NOMO-1 (cell line): ENCODE results near the gene BPIFB2.
"Not testable (repeated sequence)": the region's sequence is repeated elsewhere in the genome, so short reads cannot be mapped to it uniquely, and the experiment has no call there.

Experiments
- DNase-seq, 2 experiments: peaks; one replicate each; lab custom pipeline; 2025; ENCODE audit not compliant: unreplicated experiment in 2 of 2; lab: John Stamatoyannopoulos, UW

The BPIFB2 gene

DNA sequence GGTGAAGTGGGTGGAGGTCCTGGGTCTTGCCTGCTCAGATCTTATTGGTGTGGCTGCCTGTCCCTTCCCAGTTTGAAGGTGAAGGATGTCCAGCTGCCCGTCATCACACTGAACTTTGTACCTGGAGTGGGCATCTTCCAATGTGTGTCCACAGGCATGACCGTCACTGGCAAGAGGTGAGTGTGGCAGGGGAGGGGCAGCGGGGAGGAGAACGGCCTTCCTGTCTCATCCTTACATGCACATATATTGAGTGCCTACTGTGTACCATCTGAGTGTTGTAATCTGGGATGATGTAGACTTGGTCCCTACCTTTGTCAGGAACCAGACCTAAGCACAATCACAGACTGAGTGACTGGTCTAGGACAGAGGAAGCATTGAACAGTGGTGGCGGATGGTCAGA lies 26.6 kb downstream of the BPIFB2 start:
- DNase-seq = no peak

DNA sequence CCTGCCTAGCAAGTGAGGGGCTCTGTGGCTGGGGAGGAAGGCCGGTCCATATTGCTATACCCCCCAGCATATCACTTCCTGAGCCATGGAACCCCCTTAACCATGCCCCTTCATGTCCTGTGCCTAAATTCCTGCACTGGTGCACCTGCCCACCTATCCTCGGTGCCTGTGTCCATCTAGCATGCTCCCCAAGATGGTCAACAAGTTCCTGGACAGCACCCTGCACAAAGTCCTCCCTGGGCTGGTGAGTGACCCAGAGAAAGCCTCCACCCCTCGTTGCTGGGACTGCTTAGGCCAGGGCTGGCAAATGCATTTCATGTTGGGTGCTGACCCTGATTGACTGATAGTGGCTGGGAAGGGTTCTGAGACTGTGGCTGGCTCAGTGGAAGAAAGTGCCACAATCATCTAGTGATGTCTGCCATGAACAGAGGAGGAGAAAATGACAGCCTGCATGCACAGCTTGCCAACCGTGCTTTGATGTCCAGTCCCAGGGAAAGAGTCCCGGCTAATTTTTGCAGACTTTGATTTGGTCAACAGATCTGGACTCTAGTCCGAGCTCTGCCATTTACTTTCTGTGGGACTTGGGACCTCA lies 27.5 kb downstream of the BPIFB2 start:
- DNase-seq = no peak

DNA sequence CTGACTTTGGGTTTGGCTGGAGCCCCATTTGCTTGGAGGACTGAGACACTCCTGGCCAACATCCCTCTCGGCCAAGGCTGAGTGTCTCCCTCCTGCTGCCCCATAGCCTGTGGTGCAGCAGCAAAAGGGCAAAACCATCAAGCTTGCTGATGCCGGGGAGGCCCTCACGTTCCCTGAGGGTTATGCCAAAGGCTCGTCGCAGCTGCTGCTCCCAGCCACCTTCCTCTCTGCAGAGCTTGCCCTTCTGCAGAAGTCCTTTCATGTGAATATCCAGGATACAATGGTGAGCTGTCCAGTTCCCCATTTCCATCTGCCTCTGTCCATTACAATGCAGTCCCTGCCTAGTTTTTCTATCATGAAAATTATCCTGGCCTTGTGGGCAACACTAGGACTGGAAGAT lies 30.0 kb downstream of the BPIFB2 start:
- no peak for DNase-seq

DNA sequence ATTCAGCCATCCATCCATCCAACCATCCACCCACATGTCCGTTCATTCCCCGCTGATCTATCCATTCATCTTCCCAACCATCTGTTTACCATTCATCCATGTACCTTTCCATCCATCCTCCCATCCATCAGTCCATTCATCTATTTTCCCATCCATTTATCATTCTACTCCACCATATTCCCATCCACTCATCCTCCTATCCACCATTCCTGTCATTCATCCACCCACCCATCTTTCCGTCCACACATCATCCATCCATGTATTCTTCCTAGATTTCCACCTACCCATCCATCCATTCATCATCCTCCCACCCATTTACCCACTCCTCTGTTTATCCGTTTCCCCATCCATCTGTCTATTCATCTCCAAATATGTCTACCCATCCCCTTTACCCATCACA lies 30.7 kb downstream of the BPIFB2 start:
- no peak for DNase-seq

DNA sequence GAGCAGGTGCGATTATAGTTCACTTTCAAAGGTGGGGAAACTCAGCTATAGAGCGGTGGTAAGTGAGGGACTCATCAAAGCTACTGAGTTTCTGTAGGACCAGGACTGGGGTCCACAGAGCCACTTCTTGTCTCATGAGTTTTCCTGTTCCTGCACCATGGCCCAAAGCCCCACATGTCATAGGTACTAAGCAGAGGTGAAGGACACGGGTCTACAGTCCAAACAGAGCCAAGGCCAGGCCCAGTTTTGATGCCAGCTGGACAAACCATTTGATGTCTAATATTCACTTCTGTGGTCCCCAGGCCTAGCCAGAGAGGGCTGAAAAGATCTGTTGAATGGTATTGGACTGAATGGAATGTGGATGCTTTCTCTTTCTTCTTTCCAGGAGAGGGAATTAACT lies 34.9 kb downstream of the BPIFB2 start:
- DNase-seq = no peak

DNA sequence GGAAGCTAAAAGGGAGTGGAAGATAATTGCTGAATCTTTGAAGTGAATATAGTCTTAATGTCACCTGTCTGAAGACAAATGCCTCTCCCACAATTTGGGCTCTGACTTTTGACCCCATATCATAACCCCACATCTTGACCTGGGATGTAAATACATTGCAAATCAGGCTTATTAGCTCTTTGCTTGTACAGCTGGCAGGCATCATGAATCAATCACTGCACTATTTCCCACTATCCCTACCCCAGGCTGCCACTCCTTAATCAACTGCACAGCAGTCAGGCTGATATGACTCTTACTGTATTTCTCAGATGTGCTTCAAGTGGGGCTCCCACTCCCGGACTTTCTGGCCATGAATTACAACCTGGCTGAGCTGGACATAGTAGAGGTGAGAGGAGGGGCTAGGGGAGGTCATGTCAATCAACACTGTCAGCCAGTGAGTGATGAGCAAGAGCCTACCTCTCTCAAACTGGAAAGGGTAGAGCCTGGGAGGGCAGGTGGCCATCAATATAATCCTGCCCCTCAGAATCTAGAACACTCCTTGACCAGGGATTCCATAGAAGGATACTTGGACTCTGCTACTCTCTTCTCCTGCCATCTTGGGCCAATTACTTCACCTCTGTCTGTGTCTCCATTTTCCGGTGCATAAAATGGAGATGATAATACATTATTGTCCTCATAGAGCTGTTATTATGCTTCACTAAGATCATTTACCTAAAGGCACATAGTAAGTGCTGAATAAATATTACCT lies 35.7 kb downstream of the BPIFB2 start:
- no peak for DNase-seq

DNA sequence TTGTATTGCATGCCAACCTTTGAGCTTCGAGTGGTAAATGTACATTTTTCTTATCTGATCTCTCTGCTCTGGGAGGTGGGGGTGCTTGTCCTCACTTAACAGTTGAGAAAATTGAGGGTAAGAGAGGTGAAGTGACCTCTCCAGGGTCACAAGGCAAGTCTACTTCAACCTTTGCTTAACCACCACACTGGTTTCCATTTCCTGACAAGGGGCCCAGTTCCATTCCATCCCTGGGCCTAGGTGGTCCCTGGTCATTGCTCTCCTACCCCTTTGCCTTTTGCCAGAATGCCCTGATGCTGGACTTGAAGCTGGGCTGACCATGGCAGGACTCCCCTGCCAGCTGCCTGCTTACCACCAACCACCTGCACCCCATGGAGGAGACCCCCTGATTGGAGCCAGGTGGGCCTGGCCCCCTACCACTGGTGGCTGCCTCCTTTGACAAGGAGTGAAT lies 36.3 kb downstream of the BPIFB2 start:
- DNase-seq = no peak

DNA sequence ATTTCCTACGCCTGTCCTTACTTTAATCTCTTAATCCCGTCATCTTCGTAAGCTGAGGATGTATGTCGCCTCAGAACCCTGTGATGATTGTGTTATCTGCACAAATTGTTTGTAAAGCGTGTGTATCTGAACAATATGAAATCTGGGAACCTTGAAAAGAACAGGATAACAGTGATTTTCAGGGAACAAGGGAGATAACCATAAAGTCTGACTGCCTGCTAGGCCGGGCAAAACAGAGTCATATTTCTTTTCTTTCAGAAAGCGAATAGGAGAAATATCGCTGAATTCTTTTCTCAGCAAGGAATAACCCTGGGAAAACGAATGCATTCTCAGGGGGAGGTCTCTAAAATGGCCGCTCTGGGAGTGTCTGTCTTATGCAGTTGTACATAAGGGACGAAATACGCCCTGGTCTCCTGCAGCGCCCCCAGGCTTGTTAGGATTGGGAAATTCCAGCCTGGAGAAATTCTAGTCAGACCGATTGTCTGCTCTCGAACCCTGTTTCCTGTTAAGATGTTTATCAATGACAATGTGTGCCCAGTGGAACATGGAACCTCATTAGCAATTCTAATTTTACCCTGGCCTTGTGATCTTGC lies 37.7 kb downstream of the BPIFB2 start:
- not testable (repeated sequence) for DNase-seq

DNA sequence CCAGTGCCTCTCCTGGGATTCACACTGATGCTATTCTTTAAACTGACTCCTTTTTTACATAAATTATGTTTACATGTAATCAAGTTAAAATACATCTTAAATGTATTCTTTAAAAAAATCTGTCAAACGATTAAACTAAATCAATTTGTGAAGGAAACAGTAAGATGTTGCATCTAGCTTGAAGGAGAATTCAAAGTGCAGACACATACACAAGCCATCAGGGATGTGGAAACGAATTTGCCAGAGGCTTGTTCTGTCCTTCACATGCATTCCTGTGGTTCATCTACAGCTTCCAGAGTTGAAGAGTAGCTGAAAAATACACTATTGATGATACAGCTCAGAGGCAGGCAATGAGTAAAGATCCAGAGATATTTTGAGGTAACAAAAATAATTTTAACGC lies 38.9 kb downstream of the BPIFB2 start:
- DNase-seq = no peak

DNA sequence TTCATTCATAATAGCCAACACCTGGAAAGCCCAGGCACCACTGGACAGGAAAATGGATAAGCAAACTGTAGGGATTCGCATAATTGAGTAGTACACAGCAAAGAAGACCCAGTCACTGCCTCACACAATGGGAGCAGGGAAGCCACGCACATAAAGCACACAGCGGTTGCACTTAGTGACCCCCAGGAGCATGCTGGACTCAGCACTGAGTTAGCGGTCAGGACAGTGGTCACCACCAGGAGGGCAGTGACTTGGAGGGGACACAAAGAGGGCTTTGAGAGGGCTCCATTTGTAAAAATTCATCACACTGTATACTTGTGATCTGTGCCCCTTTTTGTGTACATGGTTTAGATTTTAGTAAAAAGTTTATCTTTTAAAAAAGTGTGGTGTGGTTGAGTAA lies 43.8 kb downstream of the BPIFB2 start:
- no peak for DNase-seq

DNA sequence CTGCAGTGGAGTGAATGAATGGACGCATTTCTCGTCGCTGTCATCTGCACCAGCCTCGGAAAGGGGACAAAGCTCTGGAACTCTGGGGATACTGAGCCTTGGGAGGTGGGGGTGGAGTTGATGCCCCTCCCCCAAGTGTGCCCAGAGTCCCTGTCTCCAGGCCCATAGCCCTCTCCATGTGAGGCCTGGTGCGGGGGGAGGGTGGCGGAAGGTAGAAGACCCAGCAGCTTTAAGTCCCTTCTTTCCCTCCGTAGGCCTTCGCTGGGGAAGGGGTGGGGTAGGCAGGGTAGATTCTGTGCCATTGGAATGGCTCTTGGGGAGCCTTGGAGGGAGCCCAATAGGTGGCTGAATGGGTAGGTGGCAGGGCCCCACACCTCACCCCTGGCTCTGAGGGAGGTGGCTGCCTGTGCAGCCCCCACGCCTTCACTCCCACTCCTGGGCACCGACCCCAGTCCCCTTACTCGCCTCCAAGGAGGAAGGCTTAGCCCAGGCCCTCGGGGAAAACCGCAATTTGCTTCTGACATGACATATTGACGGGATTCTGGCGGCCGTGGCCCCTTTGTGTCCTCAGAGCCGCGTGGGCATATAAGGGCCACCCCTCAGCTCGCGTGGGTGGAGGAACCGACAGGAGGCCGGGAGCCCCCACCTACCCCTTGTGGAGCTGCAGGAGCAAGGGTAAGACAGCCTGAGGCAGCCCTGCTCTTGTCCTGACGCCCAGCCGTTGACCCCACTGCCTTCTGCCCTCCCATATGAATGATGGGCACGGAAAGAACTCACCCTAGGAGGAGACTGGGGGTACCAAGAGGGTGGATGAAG lies 46.0 kb downstream of the BPIFB2 start, which contains the start of gene BPIFB3:
BPIFB3 (plus strand) TSS at position 613 of the 816 bp plus-strand sequence. CDS start 1,533 bp downstream, outside the sequence.
- DNase-seq = no peak

DNA sequence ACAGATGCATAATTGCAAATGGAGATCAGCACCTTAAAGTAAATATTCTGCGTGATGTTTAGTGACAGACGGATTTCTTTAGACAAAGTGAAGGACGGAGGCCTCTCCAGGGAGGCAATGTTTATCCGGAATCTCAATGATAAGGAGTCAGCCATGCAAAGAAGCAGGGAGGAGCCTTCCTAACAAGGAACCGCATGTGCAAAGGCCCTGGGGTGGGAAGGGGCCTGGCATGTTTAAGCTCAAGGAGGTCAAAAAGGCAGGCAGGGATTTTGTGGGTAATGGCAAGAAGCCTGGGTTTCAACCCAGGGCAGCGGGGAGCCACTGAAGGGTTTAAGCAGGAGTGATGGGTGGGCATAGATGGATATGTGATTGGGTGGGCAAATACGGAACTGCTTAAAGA lies 46.9 kb downstream of the BPIFB2 start:
- DNase-seq = no peak

DNA sequence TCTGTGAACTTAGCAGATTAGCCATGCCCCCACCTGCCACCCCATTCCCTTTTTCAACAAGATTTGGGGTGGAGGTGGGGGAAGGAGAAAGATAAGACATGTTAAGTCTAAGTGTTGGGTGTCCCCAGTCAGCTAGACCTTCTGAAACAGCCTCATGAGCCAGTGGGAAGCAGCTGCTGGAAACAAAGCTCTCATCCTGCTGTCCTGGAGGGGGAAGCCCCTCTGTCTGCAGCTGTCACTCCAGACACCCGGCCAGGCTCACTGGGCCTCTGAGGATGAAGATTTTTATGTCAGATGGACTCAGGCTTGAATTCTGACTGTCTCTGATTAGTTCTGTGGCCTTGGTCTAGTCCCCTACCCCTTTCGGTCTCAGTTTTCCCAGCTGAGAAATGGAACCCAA lies 47.3 kb downstream of the BPIFB2 start:
- DNase-seq = no peak

DNA sequence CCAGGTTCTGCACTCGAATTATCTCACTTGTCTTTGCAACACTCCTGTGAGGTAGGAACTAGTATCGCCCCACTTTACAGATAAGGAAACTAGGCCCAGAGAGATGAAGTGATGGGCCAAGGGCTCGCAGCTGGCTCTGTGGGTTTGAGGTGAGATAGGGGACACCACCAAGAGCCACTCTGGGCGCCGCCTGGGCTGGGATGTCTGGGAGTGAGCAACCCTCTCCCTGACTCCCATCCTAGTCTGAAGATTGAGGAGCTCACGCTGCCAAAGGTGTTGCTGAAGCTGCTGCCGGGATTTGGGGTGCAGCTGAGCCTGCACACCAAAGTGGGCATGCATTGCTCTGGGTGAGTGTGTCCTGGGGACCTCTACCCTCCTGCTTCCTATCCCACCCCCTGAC lies 51.6 kb downstream of the BPIFB2 start:
- DNase-seq = no peak

DNA sequence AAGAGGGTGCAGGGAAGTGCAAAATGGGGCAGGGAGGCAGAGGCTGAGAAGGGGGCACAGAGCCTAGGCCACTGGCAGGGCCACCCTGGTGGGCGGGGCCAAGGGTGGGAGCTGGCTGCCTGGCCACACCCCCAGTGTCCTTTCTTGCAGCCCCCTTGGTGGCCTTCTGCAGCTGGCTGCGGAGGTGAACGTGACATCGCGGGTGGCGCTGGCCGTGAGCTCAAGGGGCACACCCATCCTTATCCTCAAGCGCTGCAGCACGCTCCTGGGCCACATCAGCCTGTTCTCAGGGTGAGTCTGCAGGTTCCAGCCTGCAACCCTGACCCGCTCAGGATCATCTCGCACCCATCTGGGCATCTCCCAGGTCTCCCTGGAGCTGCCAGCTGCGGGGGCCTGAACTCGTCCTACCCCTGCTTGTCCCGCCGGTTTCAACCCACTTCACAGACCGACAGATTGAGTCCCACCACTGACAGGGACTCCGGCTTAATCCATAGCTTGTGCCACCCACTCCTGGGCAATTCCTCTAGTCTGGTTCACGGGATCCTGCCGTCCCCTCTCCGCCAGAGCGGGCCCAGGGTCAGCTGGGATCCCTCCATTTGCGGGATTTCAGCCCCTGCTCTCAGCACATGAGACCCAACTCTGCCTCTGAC lies 52.4 kb downstream of the BPIFB2 start:
- DNase-seq = no peak

DNA sequence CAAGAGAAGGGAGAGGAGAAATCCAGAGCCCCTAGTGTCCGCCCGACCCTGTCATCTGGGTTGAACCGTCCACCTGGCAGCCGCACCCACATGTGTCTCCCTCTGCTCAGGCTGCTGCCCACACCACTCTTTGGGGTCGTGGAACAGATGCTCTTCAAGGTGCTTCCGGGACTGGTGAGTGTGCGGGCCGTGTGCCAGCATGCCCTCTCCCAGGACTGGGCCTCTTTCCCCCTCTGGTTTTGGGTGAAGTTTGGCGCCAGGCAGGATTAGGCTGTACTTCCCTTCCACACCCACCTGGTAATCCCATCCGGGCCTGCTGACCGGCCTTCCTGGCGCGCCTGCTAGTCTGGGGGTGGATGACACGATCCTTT lies 54.1 kb downstream of the BPIFB2 start:
- no peak for DNase-seq

DNA sequence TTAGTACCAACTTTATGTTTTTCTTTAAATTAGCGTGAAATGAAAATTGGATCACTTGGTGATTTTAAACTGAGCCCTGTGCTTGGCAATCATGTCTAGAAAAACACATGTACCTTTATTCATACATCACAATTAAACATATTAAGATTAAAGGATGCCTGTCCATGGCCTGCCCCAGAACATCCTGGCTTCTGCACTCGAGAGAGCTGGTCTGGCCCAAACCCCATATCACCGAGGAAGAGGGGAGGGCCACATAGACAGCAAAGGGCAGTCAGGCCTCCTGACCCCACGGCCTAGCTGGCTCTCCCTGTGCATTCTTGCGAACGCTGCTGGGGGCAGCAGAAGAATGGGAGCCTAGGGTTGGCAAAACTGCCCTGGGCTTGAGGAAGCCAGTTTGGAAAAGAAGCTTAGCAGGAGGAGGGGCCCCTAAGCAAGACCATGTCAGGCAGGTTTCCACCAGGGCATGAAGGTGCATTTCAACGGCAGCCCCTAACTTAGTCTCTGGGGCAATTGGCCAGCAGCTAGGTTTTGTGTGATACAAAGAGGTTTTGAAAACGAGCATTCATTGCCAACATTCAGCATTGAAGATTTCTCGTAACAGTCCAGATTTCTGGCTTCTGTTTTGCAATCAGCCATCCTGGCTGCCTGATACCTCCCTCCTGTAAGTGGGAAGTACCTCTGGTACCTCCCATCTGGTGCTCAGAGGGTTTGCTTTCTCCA lies 54.8 kb downstream of the BPIFB2 start:
- DNase-seq = no peak

DNA sequence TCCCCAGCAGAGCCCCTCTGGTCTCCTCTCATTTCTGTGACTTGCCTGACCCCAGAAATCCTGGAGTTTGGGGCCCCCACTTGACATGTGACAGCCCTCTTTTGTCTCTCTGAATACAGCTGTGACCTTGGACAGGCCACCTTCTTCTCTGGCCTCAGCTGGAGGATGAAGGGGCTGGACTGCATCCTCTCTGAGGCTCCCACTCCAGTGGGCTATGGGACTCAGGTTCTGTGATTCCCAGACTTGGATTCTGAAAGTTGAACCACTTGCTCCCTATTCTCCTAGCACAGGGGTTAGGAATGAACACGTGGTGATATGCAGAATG lies 55.3 kb downstream of the BPIFB2 start:
- DNase-seq = no peak

DNA sequence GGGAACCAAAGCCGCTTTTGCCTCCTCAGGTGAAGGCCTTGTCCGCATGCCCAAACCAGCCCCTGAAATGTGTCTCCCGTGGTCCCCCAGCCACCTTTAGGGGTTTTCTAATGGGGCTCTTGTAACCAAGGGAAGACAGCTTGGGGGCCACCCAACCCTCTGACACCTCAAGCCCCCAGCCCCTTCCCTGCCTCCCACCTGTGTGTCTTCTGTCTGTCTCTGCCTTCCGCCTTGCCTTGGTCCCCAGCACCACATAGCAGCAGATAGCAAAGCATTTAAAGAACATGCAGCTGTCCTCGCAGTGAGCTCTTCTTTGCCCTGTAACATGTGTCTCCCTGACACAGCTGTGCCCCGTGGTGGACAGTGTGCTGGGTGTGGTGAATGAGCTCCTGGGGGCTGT lies 55.8 kb downstream of the BPIFB2 start:
- no peak for DNase-seq

DNA sequence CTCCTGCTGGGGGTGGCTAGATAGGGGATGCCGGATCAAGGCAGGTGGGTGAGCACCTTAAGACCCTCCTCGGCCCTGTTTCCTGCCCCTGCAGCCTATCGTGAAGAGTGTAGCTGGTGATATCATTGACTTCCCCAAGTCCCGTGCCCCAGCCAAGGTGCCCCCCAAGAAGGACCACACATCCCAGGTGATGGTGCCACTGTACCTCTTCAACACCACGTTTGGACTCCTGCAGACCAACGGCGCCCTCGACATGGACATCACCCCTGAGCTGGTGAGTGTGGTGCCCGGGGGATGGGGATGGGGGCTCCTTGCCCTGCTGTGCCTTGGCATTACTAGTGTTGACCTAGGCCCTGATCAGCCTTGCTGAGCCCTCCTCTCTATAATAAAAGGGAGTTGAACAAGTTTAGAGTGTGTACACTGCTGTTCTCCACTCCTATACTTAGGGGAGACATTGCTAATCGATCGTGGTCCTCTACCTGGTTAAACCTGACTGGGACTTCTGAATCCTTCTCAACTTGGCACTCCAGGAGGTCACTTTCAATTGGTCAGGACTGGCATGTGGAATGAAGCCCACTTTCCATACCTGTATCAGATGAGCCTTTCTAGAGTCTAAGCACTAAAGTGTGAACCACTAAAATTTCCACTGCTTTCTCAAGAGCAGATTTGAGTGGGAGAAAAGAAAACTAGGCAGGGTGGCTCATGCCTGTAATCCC lies 57.2 kb downstream of the BPIFB2 start:
- no peak for DNase-seq
